Neural cell (in vitro differentiated cells): Measurements from ENCODE around the gene KCNA4. TPM values are rescaled to one million over a fixed set of nuclear protein-coding genes. Genes with fewer than 3 reads are reported as not detected.

Source experiments
- H2AFZ ChIP-seq: fragments of 200-600, 300-800 bp; sonication (generic), shearing (Covaris generic); 2 replicates; pipeline ENCODE4 v1.6.0; 2014; ENCODE audit warnings: low read depth, mild to moderate bottlenecking, antibody characterized with exemption, low read length, moderate library complexity
- H3F3A ChIP-seq: fragments of 200-600 bp; shearing (Covaris generic); 2 replicates; pipeline ENCODE4 v1.6.1; 2016; ENCODE audit warnings: mild to moderate bottlenecking, moderate library complexity, mixed read lengths, antibody characterized with exemption, low read length; ENCODE audit not compliant: insufficient read depth, poor library complexity, severe bottlenecking
- H3K27ac ChIP-seq: fragments of 200-600, 300-800 bp; sonication (generic), shearing (Covaris generic); 2 replicates; pipeline ENCODE4 v1.5.1; 2014; ENCODE audit warnings: mild to moderate bottlenecking, low read length, moderate library complexity
- H3K27me3 ChIP-seq: fragments of 300-800, 200-600 bp; sonication (generic), shearing (Covaris generic); 2 replicates; pipeline ENCODE4 v1.6.0; 2014; ENCODE audit warnings: mild to moderate bottlenecking, low read depth, low read length, moderate library complexity; ENCODE audit not compliant: insufficient read depth
- H3K36me3 ChIP-seq: fragments of 300-800, 200-600 bp; sonication (generic), shearing (Covaris generic); 2 replicates; pipeline ENCODE4 v1.5.1; 2014; ENCODE audit warnings: mild to moderate bottlenecking, antibody characterized with exemption, low read length, moderate library complexity; ENCODE audit not compliant: insufficient read depth
- H3K4me2 ChIP-seq: fragments of 300-800, 200-600 bp; sonication (generic), shearing (Covaris generic); 2 replicates; pipeline ENCODE4 v1.6.0; 2014; ENCODE audit warnings: mild to moderate bottlenecking, low read length
- H3K4me3 ChIP-seq: fragments of 300-800, 200-600 bp; sonication (generic), shearing (Covaris generic); 2 replicates; pipeline ENCODE4 v1.5.1; 2014; ENCODE audit warnings: mild to moderate bottlenecking, low read length, moderate library complexity
- H3K79me2 ChIP-seq: fragments of 200-600 bp; shearing (Covaris generic); replicated peaks from 2 replicates; pipeline ENCODE4 v1.6.0; 2014; ENCODE audit warnings: mild to moderate bottlenecking, low read length, moderate library complexity; ENCODE audit not compliant: insufficient read depth
- H3K9ac ChIP-seq: fragments of 300-800, 200-600 bp; sonication (generic), shearing (Covaris generic); 2 replicates; pipeline ENCODE4 v1.6.1; 2016; ENCODE audit warnings: mild to moderate bottlenecking, low read length, mixed read lengths
- H3K9me2 ChIP-seq: fragments of 200-600 bp; shearing (Covaris generic); 2 replicates; pipeline ENCODE4 v1.6.1; 2016; ENCODE audit warnings: mild to moderate bottlenecking, low read length, mixed read lengths; ENCODE audit not compliant: insufficient read depth
- H3K9me3 ChIP-seq: fragments of 200-600, 300-800 bp; sonication (generic), shearing (Covaris generic); 2 replicates; pipeline ENCODE4 v1.6.1; 2016; ENCODE audit warnings: mild to moderate bottlenecking, mixed run types, low read length, moderate library complexity, mixed read lengths
- H4K20me1 ChIP-seq: fragments of 200-600 bp; shearing (Covaris generic); 2 replicates; pipeline ENCODE4 v1.6.1; 2016; ENCODE audit warnings: mild to moderate bottlenecking, mixed run types; ENCODE audit not compliant: insufficient read depth
- EP300 ChIP-seq: fragments of 450-650 bp; conservative IDR thresholded peaks from 2 replicates; pipeline ENCODE4 v1.6.1; 2014; ENCODE audit warnings: antibody characterized with exemption, mild to moderate bottlenecking, moderate library complexity; ENCODE audit not compliant: poor library complexity, severe bottlenecking
- EZH2 ChIP-seq: fragments of 200-600, 300-800 bp; shearing (Covaris generic), sonication (generic); IDR thresholded peaks from 2 replicates; pipeline ENCODE4 v1.6.1; 2014; ENCODE audit warnings: antibody characterized with exemption, low read length, borderline replicate concordance, mild to moderate bottlenecking; ENCODE audit not compliant: insufficient read depth, poor library complexity, severe bottlenecking
- MXI1 ChIP-seq: fragments of 450-650 bp; conservative IDR thresholded peaks from 2 replicates; pipeline ENCODE4 v1.6.1; 2014; ENCODE audit warnings: antibody characterized with exemption, mild to moderate bottlenecking; ENCODE audit not compliant: poor library complexity, severe bottlenecking
- POLR2AphosphoS5 ChIP-seq: IDR thresholded peaks from 2 replicates; pipeline ENCODE4 v1.6.1; 2012
- RAD21 ChIP-seq: fragments of 450-650 bp; conservative IDR thresholded peaks from 2 replicates; pipeline ENCODE4 v1.6.1; 2014; ENCODE audit warnings: antibody characterized with exemption, mild to moderate bottlenecking, moderate library complexity
- SMC3 ChIP-seq: fragments of 450-650 bp; conservative IDR thresholded peaks from 2 replicates; pipeline ENCODE4 v1.6.1; 2014; ENCODE audit warnings: antibody characterized with exemption, mild to moderate bottlenecking, moderate library complexity; ENCODE audit not compliant: poor library complexity
- TAF1 ChIP-seq: IDR thresholded peaks from 2 replicates; pipeline ENCODE4 v1.6.1; 2012; ENCODE audit warnings: low read depth
- polyA plus RNA-seq: library from polyadenylated mRNA; depleted of rRNA; stranded (reverse); fragments of >200 nt; gene quantifications from 2 replicates; pipeline ENCODE4 v1.2.3, GENCODE V29; 2014
- TF ChIP-seq, protein P1 (sequence below): fragments of 450-650 bp; IDR thresholded peaks from 2 replicates; pipeline ENCODE4 v1.5.1; 2014; ENCODE audit warnings: antibody characterized with exemption, mild to moderate bottlenecking, moderate library complexity; ENCODE audit not compliant: poor library complexity, severe bottlenecking
- TF ChIP-seq, protein P2 (sequence below): IDR thresholded peaks from 2 replicates; pipeline ENCODE4 v1.6.1; 2012; ENCODE audit warnings: borderline replicate concordance

KCNA4 gene
- polyA plus RNA-seq, 1 donor from 2014 or later = 5.9 TPM

DNA sequence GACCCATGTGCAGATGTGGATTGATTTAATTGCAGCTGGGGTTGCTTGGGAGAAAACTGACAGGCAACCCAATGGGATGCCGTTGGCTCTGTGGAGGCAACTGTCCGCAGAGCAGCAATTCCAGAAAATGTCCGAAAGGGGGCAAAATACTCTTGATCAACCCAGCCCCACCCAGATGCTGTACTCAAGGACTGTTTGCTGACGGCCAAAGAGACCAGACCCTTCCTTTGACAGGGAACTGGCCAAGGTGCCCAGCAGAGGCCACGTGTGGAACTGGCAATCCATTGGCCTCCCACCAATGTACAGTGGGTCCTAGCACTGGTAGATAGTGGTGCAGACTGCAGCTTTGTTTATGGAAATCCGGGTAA is 29.7 kb upstream of the KCNA4 start:
- Histone ChIP-seq H3K9ac (no peak overlapping the region), H3K4me3 (no peak overlapping the region), H3K79me2 (no peaks in the 10 kb centered on the region), H3K27ac (no peak overlapping the region), H3K9me2 (no peaks in the 10 kb centered on the region), H3K36me3 (no peaks in the 10 kb centered on the region), H3K9me3 (no peaks in the 10 kb centered on the region), H3K27me3 (no peaks in the 10 kb centered on the region), H3F3A (no peaks in the 10 kb centered on the region), H3K4me2 (no peak overlapping the region), H4K20me1 (no peaks in the 10 kb centered on the region), H2AFZ (no peak overlapping the region)
- TF ChIP-seq, protein P1, sequence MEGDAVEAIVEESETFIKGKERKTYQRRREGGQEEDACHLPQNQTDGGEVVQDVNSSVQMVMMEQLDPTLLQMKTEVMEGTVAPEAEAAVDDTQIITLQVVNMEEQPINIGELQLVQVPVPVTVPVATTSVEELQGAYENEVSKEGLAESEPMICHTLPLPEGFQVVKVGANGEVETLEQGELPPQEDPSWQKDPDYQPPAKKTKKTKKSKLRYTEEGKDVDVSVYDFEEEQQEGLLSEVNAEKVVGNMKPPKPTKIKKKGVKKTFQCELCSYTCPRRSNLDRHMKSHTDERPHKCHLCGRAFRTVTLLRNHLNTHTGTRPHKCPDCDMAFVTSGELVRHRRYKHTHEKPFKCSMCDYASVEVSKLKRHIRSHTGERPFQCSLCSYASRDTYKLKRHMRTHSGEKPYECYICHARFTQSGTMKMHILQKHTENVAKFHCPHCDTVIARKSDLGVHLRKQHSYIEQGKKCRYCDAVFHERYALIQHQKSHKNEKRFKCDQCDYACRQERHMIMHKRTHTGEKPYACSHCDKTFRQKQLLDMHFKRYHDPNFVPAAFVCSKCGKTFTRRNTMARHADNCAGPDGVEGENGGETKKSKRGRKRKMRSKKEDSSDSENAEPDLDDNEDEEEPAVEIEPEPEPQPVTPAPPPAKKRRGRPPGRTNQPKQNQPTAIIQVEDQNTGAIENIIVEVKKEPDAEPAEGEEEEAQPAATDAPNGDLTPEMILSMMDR = no peak
- TF ChIP-seq SMC3 = no peak
- TF ChIP-seq, protein P2, sequence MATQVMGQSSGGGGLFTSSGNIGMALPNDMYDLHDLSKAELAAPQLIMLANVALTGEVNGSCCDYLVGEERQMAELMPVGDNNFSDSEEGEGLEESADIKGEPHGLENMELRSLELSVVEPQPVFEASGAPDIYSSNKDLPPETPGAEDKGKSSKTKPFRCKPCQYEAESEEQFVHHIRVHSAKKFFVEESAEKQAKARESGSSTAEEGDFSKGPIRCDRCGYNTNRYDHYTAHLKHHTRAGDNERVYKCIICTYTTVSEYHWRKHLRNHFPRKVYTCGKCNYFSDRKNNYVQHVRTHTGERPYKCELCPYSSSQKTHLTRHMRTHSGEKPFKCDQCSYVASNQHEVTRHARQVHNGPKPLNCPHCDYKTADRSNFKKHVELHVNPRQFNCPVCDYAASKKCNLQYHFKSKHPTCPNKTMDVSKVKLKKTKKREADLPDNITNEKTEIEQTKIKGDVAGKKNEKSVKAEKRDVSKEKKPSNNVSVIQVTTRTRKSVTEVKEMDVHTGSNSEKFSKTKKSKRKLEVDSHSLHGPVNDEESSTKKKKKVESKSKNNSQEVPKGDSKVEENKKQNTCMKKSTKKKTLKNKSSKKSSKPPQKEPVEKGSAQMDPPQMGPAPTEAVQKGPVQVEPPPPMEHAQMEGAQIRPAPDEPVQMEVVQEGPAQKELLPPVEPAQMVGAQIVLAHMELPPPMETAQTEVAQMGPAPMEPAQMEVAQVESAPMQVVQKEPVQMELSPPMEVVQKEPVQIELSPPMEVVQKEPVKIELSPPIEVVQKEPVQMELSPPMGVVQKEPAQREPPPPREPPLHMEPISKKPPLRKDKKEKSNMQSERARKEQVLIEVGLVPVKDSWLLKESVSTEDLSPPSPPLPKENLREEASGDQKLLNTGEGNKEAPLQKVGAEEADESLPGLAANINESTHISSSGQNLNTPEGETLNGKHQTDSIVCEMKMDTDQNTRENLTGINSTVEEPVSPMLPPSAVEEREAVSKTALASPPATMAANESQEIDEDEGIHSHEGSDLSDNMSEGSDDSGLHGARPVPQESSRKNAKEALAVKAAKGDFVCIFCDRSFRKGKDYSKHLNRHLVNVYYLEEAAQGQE = no peak
- TF ChIP-seq EZH2 = no peak
- TF ChIP-seq TAF1 = no peak
- TF ChIP-seq POLR2AphosphoS5 = no peak
- no peak for TF ChIP-seq EP300
- TF ChIP-seq MXI1 = no peak
- TF ChIP-seq RAD21 = no peak

DNA sequence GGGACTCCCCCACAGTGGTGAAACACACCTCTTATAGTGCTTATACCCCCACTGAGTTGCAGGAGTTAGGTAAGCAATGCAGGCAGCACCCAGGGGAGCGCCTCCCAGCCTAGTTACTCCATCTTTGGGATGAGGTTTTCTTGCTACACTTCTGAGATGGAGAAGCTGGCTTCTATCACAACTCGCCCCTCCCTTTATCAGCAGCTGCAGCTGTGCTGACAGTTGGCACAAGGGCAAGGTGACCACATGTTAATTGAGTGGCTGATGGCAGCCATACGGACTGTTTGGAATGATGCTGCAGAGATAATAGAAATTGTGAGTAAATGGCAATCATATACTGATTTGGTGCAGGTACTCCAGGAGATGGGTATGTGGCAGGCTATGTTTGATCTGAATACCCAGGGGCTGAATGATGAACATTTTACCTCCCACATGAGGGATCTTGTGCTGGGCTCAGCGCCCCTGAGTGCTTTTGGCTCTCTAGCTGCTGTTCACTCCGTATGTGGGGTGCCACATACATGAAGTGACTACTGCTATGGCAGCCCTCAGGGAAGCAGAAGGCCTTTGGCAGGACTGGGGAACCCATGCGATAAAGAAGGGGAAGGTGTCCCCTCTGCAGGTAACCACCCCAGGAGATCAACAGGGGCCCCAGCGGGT is 29.2 kb upstream of the KCNA4 start:
- TF ChIP-seq EP300 (no peak), EZH2 (no peak), SMC3 (no peak), TAF1 (no peak), MXI1 (no peak), RAD21 (no peak), POLR2AphosphoS5 (no peak)
- TF ChIP-seq, protein P2 = no peak
- TF ChIP-seq, protein P1 = no peak
- H3K9me2 ChIP-seq = no peaks in the 10 kb centered on the region

More for the DNA sequence above, 29.2 kb upstream of the KCNA4 start:
- H3K4me3 ChIP-seq = no peak overlapping the region
- H3K4me2 ChIP-seq = no peak overlapping the region
- H3K9ac ChIP-seq = no peak overlapping the region
- H4K20me1 ChIP-seq = no peaks in the 10 kb centered on the region
- H3K27me3 ChIP-seq = no peaks in the 10 kb centered on the region
- H3F3A ChIP-seq = no peaks in the 10 kb centered on the region
- H2AFZ ChIP-seq = no peak overlapping the region
- H3K79me2 ChIP-seq = no peaks in the 10 kb centered on the region
- no peaks in the 10 kb centered on the region for H3K9me3 ChIP-seq
- no peak overlapping the region for H3K27ac ChIP-seq
- H3K36me3 ChIP-seq = no peaks in the 10 kb centered on the region
